G401.6 (cell line): ENCODE measurements around the gene UBAP2L.
"Not testable (repeated sequence)": the region's sequence is repeated elsewhere in the genome, so short reads cannot be mapped to it uniquely, and the experiment has no call there.

Experiments used
- FAIRE-seq: peaks from 2 replicates; lab custom pipeline; 2012; peaks lifted over from hg19 to GRCh38; lab: Jason Lieb, UNC

Gene UBAP2L

DNA sequence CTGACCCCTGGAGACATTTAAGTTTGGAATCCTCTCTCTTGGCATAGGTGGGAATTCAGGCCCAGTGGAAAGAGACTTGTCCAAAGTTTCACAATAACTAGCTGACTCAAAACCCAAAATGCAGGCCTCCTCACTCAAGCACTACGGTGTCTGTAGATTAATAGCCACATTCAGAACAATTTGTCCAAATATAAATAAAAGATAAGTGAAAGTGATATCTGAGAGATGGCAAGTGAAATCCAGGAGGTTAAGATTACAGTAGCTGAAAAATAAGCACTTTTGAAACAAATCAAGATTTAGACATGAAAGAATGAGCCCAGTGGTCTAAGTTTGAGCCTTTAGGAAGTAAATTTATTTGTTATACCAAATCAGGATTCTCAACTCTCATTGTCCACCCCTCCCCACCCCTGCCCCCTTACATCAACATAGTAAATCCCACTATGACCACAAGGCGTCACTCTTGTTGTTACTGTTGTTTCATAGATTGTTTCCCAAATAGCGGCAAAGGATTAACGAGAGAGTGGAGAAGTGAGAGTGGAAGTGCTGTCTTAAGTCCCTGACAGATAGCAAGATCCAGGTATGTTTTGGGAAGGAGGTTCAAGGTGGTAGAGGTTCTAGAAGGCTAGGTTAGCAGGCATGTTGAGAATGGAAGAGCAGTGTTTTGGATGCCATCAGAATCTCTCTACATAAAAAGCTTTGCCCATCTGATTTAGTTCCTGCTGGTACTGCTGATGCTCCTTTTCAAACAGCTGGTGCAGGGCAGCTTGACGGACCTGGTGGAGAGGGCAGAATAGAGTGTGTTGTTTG is 21.8 kb upstream of the UBAP2L start:
- FAIRE-seq: peak; percentile 52

DNA sequence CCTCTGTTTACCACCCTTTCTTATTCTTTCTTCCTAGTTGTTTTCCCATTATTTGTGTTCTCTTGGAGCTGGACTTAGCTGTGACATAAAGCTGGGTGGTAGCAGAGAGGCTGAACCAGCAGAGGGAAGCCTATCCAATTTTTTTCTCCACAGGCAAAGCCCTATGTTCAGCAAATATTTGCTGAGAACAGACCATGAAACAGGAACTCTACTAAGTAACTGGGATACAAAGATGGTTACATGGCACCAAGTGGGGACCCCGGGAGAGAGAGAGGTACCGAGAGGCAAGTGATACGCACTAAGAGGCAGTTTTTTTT is 21.2 kb upstream of the UBAP2L start:
- no peak for FAIRE-seq

DNA sequence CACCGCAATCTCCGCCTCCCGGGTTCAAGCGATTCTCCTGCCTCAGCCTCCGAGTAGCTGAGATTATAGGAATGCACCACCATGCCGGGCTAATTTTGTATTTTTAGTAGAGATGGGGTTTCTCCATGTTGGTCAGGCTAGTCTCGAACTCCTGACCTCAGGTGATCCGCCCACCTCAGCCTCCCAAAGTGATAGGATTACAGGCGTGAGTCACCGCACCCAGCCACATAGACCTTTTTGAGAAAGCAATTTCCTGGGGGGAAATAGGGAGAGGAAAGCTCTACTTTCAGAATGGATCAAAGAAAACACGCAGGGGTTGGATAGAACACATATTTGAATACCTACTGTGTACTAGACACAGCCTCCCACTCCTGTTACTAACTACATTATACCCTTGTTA is 15.0 kb upstream of the UBAP2L start:
- not testable (repeated sequence) for FAIRE-seq

DNA sequence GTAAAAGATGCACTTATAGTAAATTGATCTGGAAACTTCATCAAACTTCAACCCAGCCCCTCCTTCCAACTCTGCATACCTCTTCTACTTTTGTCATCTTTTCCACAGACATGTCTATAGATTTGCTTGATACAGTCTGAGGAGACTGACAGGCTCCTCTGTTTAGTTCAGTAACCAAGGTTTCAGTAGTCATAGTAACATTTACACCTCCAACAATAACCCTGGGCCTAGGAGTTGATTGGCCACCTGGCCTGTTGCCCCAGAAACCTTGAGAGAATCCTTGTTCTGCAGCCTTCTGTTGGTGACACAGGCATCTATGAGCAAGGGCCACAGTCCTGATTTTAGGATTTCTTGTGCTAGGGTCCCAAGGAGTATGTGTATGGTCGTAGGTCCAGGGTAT is 14.6 kb upstream of the UBAP2L start, which contains the start of gene CFAP141:
Gene CFAP141, minus strand, starts transcription at position 138 of the 400 bp plus-strand sequence. Its CDS starts 26 bp downstream, at position 112.
- no peak for FAIRE-seq

DNA sequence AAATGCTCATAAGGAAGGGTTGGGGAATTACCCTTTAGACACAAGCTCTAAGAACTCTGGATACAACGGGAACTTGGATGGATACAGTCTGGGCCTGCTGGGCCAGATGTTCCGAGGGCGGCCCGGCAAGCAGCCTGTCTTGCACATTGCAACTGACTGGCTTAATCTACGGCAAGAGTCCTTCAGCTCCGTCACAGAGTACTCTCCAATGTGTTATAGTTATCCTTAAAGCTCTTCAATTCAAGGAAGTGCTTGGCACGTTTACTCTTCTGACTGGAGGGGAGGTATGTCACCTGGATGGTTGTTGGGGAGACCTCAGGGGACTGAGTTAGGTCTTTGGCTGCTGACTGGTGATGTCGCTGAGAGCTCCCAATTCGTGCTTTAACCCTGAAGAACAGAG is 13.5 kb upstream of the UBAP2L start:
- no peak for FAIRE-seq

DNA sequence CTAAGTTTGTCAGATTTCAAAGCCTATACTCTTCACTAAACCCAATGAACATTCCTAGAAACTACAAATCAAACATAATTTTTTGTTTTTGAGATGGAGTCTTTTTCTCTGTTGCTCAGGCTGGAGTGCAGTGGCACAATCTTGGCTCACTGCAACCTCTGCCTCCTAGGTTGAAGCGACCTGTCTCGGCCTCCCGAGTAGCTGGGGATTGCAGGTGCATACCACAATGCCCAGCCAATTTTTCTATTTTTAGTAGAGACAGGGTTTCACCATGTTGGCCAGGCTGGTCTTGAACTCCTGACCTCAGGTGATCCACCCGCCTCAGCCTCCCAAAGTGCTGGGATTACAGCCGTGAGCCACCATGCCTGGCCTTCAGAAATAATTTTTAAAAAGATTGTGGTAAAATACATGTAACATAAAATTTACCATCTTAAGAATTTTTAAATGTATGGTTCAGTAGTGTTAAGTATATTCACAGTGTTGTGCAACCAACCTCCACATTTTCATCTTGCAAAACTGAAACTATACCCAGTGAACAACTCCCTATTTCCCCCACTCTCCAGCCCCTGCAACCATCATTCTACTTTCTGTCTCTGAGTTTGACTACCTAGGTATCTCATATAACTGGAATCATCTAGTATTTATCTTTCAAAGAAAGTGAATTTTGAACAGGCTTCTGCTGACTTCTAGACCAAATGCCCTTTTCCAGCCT is 11.9 kb upstream of the UBAP2L start:
- FAIRE-seq: no peak

DNA sequence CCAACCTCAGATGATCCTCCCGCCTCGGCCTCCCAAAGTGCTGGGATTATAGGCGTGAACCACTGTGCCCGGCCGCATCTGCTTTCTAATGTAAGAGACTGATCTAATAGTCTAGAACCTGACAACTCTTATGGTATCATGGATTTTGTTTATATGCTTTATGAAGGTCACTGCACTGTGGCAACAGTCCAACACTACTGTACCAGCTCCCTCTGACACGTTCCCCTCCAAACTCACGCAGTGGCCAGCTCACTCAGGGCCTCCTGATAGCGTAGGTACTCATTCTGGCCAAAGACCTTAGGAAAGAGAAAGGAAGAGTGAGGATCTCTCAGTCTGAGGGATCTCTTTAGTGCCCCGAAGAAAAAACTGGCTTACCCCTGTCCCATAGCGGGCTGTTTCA is 8.7 kb upstream of the UBAP2L start:
- no peak for FAIRE-seq

DNA sequence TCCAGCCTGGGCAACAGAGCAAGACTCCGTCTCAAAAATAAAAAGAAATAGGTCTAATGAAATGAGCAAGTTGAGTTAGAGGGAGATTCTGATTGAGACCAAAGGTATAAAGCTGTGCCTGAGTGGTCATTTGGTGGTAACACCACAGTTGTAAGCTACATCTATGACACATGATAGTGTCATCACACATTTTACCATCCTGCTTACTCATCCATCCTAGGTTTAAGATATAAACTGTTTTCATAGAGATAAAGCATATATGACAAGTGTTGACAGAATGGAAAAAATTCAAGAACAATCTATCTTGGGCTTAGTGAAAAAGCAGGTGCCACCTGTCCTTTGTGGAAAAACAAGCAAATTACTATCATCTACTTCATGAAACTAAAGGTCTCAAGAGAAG is 7.5 kb upstream of the UBAP2L start:
- no peak for FAIRE-seq

DNA sequence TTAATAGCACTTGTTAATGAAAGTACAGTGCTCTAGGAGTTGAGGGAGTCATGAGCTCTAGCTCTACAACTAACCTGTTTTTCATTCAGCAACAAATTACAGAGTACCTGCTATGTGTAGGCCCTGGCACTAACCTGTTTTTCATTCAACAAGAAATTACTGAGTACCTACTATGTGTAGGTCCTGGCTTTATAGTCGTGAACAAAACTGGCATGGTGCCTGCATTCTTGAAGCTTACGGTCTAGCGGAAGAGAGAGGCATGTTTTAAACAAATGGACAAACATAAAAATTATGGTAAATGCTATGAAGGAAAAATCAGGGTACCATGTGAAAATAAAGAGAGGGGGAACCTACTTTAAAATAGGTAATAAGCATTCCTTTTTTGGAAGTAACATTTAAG is 2.2 kb upstream of the UBAP2L start:
- no peak for FAIRE-seq

DNA sequence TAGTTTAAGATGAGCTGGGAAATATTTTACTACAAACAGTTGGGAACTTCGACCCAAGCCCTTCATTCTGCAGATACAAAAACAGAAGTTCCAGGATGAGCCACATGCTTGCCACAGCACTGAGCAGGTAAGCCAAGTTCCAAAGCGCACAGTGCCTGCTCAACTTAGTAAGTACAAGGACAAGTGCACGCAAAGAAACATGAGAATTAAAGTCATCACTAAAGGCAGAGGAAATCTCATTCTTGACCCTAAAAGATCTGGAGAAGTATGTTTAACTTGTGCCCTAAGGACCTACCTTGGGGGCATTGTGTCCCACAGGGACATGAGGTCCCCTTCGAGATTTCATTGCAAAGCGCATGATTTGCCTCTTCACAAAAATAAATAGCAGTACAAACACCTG is 1.2 kb upstream of the UBAP2L start:
- FAIRE-seq: no peak

DNA sequence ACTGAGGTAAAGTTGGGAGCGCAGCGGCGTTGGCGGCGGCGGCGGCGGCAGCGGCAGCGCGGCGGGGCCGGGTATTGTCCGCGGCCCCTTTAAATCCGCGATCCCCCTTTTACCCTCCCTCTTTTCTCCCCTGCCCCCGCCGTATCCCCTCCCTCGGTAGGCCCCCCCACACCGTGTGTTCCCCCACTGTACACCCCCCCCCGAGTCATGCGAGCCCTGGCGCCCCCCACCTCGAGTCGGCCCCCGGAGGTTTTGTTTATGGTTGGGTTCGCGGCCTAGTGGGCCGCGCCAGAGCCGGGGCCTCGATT is 169 bp downstream of the UBAP2L start:
- no peak for FAIRE-seq

DNA sequence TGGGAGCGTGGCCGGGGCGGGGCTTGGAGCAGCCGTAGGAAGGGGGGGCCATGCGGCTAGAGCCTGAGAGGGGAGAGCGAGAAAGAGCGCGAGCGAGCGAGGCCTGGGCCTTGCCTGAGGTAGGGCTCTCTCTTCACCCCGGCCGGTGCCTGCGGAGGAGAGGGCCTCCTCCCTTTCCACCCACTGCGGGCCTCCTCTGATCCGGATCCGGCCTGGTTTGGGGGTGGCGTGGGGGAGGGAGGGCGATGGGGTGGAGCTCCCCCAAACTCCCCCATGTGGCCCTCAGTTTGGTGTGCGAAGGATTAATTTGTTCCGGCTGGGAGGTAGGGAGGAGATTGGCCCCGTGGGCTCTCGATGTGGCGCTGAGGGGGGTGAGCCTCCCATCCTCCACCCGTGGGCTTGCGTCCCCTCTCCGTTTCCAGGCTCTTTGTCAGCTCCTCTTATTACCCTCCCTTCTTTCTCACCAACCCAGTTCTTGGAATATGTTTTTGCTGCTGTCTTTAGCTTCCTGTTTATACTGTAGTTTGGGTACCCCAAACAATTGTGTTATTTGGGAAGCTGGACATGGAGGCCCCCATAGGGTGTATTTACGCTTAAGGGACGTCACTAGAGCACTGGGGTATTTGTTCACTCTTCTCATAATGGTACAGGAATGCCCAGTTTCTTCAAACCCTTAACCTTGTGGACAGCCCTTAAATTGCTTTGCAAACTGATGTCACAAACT is 685 bp downstream of the UBAP2L start:
- no peak for FAIRE-seq

DNA sequence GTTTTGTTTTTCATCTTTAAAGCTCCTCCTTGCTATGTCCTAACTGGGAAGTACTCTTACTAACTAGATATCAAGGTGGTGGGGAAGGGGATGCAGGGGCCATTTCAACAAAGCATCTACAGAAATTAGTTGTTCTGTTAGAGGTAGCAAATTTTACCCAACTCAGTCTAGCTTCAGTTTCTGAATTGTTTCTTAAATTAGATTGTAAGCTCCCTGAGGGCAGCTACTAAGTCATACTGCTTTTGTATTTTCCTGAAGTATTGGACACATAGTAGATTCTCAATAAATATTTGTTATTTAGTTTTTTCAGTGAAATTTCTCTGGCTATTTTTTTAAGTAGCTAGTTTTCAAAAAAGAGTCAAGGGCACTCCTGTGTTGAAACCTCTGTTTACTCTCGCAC is 1.8 kb downstream of the UBAP2L start:
- no peak for FAIRE-seq

DNA sequence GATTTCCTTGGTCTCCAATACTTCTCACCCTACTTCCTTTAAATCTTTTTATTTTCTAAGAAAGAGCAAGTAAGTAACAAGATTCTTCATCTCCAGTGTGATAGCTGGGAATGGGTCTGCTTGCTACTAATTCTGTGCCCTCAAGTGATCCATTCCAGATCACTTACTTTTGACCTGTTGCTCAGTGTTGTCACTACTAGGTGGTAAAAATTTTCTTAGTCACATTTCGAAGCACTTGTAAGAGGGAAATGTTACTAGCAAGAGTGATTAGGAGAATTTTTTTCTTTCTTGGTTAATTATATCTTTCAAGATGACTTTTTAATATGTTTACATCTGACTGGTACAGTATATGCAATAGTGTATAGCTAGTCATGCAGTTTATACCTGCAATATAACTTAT is 2.2 kb downstream of the UBAP2L start:
- FAIRE-seq: no peak

DNA sequence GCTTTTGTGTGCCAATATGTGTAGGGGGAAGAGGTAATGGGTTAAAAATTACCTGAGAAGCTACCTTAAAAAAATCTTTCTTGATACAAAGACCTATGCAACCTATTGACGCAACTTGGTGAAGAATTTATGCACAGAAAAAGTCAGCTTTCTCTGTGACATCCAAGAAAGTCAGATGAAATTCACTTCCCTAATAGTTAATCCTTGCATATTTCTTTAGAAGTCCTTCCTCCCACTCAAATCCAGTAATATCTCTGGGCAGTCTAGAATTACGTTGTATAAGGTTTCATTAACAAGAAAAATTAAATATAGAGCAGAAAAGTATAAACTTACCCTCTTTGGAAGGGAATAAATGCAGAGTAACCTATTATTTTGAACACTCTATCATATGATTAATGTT is 2.9 kb downstream of the UBAP2L start:
- no peak for FAIRE-seq

DNA sequence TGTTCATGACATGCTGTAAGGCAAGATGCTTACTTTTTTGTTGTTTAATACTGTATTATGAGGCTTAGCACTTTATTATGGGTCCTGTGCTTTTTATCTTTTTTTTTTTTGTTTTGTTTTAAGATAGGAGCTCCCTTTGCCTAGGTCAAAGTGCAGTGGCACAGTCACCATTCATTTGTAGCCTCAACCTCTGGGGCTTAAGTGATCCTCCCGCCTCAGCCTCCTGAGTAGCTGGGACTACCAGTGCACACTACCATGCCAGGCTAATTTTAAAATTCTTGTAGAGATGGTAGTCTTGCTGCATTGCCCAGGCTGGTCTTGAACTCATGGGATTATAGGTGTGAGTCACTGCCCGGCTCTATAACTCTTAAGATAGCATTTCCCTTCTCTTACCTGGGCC is 4.6 kb downstream of the UBAP2L start:
- no peak for FAIRE-seq

DNA sequence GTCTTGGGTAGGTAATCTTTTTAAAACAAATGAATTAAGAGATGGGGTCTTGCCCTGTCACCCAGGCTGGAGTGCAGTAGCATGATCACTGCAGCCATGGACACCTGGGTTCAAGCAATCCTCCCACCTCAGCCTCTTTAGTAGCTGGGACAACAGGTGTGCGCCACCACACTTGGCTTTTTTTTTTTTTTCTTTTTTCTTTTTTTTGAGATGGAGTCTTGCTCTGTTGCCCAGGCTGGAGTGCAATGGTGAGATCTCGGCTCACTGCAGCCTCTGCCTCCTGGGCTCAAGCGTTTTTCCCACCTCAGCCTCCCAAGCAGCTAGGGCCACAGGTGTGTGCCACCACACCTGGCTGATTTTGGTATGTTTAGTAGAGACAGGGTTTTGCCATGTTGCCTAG is 10.4 kb downstream of the UBAP2L start:
- not testable (repeated sequence) for FAIRE-seq

DNA sequence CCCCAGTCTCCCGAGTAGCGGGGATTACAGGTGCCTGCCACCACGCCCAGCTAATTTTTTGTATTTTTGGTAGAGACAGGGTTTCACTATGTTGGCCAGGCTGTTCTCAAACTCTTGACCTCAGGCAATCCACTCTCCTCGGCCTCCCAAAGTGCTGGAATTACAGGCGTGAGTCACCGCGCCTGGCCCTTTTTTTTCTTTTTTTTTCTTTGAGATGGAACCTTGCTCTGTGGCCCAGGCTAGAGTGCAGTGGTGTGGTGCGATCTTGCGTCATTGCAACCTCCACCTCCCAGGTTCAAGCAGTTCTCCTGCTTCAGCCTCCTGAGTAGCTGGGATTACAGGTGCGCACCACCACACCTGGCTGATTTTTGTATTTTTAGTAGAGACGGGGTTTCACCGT is 12.4 kb downstream of the UBAP2L start:
- not testable (repeated sequence) for FAIRE-seq

DNA sequence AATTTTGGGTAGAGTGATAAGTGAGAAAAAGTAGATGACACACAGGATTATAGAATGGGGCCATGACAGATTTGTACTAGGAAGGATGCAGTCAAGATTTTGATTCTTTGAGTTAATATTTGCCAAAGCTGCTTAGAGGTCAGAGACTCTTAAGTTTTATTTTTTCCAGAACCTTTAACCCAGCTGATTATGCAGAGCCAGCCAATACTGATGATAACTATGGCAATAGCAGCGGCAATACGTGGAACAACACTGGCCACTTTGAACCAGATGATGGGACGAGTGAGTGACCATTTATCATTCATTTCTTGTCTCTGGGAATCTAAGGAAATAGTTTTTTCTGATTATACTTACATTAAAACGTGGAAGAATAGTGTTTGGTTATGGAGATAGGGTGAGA is 16.1 kb downstream of the UBAP2L start:
- no peak for FAIRE-seq

DNA sequence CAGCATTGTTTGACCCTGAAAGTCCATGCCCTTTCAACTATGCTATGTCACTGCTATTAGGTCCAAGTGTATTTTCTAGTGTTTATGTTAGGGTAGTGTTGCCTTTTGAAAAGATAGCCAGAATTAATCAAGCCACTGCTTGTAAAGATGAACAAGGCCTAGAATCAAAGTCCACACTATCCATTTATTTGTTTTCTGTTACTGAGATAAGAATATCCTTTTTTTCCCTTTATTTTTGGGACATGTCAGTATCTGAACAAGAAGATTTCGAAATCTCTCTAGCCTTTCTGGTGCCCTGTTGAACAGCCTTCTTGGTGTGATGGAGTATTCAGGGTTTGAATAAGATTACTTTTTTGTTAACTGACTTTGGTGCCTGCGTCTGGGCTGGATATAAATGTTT is 16.7 kb downstream of the UBAP2L start:
- FAIRE-seq: no peak

DNA sequence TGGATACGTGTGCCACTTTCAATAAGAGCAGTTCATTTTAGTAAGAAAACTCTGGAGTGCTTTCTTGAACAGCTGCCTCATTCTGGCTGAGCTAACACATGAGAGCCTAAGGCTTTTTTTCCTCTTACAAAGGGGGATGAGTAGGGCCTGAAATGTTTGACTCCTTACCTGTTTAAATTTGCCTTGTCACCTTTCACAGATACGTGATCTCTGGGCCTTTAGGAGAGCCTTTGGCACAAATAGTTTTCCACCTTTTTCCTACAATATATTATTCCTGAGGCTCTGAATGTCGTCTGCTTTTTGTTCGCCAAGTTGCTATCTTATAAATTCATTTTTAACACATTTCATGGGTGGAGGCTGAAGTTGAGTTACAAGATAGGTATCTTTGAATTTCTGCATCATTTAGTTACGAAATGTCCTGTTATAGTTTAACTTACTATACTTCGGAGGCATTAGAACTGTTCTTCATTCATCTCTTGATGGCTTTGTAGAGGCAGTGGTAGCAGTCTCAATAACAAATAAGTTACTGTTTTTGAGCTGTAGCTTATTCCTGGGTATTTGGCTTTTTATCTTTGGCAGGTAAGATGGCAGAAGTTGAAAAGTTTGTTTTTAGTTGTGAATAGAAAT is 17.2 kb downstream of the UBAP2L start:
- FAIRE-seq: no peak

DNA sequence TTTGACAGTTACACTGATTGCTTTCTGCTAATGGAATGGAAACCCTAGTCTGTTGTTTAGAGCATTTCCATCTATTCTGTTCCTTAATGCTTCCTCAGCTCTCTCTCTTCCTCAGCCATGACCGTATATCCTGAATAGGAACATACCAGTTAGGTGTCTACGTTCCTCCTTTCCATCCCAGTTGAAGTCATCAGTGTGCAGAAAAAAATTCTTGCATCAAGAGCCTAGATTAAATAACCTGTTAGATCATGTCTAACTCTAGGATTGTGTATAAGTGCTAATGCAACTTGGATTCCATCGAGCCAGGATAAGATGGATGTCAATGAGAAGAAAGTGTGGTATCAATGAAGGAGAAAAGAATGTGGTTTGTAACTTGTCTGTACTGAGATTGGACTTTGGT is 18.7 kb downstream of the UBAP2L start:
- no peak for FAIRE-seq

DNA sequence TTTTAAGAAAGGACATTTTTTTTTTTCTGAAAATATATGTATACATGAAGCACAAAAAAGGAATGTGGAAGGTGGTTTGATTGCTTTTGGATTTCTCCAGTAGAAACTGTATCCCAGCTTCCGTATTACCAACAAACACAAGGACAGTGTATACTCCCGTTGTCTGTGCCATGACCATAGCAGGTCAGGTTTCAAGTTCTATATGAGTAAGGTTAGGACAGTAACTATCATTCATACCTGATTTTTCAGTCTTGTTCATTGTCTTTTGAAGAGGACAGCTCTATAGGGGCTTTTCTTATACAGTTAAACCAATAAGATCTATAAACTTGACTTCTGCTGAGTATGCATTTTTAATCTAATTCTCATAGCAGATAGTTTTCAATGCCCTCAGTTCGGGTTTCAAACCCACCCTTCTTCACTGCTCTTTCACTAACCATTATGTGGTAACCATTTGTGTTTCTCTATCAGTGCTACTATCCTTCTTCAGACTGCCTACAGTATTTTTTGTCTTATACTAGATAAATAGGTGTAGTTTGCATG is 19.6 kb downstream of the UBAP2L start:
- FAIRE-seq: no peak
